Fibroblast of skin of left quadriceps (primary cell): ENCODE measurements around the gene JAKMIP1.

ENCODE experiments used
- DNase-seq, 2 experiments: peaks; one replicate each; pipeline ENCODE4 v3.0.0-alpha.2; 2013; ENCODE audit warnings: low read depth in 2 of 2

The JAKMIP1 gene

GRCh38 chr4:6119507-6120020, 80.8 kb downstream of the JAKMIP1 start:
- no peak for DNase-seq

- no peak for DNase-seq
Measured at GRCh38 chr4:6118201-6118600, 82.1 kb downstream of the JAKMIP1 start.

GRCh38 chr4:6116696-6117285, 83.6 kb downstream of the JAKMIP1 start:
- DNase-seq, result no peak

GRCh38 chr4:6115746-6116586, 84.4 kb downstream of the JAKMIP1 start:
- no peak for DNase-seq

- no peak for DNase-seq
Measured at GRCh38 chr4:6115342-6115741, 85.0 kb downstream of the JAKMIP1 start.

- DNase-seq, result no peak
Measured at GRCh38 chr4:6114601-6115000, 85.7 kb downstream of the JAKMIP1 start.

- no peak for DNase-seq
Measured at GRCh38 chr4:6114181-6114580, 86.2 kb downstream of the JAKMIP1 start.

- no peak for DNase-seq
Measured at GRCh38 chr4:6113641-6114040, 86.7 kb downstream of the JAKMIP1 start.

GRCh38 chr4:6112606-6113290, 87.6 kb downstream of the JAKMIP1 start:
- DNase-seq, result no peak

GRCh38 chr4:6111354-6111960, 88.9 kb downstream of the JAKMIP1 start:
- DNase-seq, result no peak

- no peak for DNase-seq
Measured at GRCh38 chr4:6110681-6111353, 89.5 kb downstream of the JAKMIP1 start.

- no peak for DNase-seq
Measured at GRCh38 chr4:6109842-6110560, 90.3 kb downstream of the JAKMIP1 start.

GRCh38 chr4:6107886-6108285, 92.5 kb downstream of the JAKMIP1 start:
- DNase-seq, result no peak

GRCh38 chr4:6107114-6107791, 93.1 kb downstream of the JAKMIP1 start:
- no peak for DNase-seq

GRCh38 chr4:6106156-6106555, 94.2 kb downstream of the JAKMIP1 start:
- no peak for DNase-seq

- no peak for DNase-seq
Measured at GRCh38 chr4:6105311-6105911, 94.9 kb downstream of the JAKMIP1 start.

GRCh38 chr4:6104541-6105130, 95.7 kb downstream of the JAKMIP1 start:
- no peak for DNase-seq

- no peak for DNase-seq
Measured at GRCh38 chr4:6097581-6097980, 102.8 kb downstream of the JAKMIP1 start.

- DNase-seq, result no peak
Measured at GRCh38 chr4:6095897-6096296, 104.5 kb downstream of the JAKMIP1 start.
